H1 (cell line): ENCODE data around the gene ERLEC1. TPM values are rescaled to one million over a fixed set of nuclear protein-coding genes. Genes with fewer than 3 reads are reported as not detected.

Experiments
- CTCF ChIA-PET: fragments of 300-600 bp; sonication (Branson Sonifier 250); formaldehyde crosslinking; loops from one replicate; lab custom pipeline; 2021; ENCODE audit not compliant: partially characterized antibody; lab: Charles Lee
- POLR2A ChIA-PET: fragments of 300-600 bp; sonication (Branson Sonifier 250); formaldehyde crosslinking; loops from one replicate; lab custom pipeline; 2021; ENCODE audit warnings: inconsistent platforms; ENCODE audit not compliant: partially characterized antibody; lab: Charles Lee
- DNase-seq, 2 experiments: peaks; one replicate each; pipeline versions ENCODE4 v3.0.0 to v3.0.0-alpha.2; 2010 to 2022; ENCODE audit warnings: low spot score in 2 of 2, low read depth in 1 of 2, mixed read lengths in 1 of 2
- FAIRE-seq: peaks from 2 replicates; lab custom pipeline; 2011; peaks lifted over from hg19 to GRCh38; lab: Jason Lieb, UNC
- H2AFZ ChIP-seq: 2 replicates; pipeline ENCODE4 v1.8.1; 2012; ENCODE audit warnings: low read length, inconsistent platforms
- H2AK5ac ChIP-seq: 2 replicates; pipeline ENCODE4 v1.6.1; 2013; ENCODE audit warnings: low read depth, low read length
- H2BK120ac ChIP-seq: replicated peaks from 2 replicates; pipeline ENCODE3; 2013; ENCODE audit warnings: low read depth, low read length, inconsistent platforms
- H2BK12ac ChIP-seq: 2 replicates; pipeline ENCODE4 v1.6.1; 2013; ENCODE audit warnings: low read depth, low read length
- H2BK15ac ChIP-seq: 2 replicates; pipeline ENCODE4 v1.6.1; 2013; ENCODE audit warnings: low read length
- H2BK20ac ChIP-seq: 2 replicates; pipeline ENCODE4 v1.6.1; 2013; ENCODE audit warnings: low read length
- H2BK5ac ChIP-seq: 2 replicates; pipeline ENCODE4 v1.6.1; 2013; ENCODE audit warnings: low read depth, low read length
- H3K14ac ChIP-seq: 2 replicates; pipeline ENCODE4 v1.6.1; 2013; ENCODE audit warnings: inconsistent platforms; ENCODE audit not compliant: insufficient read length
- H3K18ac ChIP-seq: 2 replicates; pipeline ENCODE4 v1.6.1; 2013; ENCODE audit warnings: low read length; ENCODE audit errors: extremely low read depth
- H3K23ac ChIP-seq: 2 replicates; pipeline ENCODE4 v1.6.1; 2013; ENCODE audit warnings: inconsistent platforms; ENCODE audit not compliant: insufficient read length
- H3K23me2 ChIP-seq: 2 replicates; pipeline ENCODE4 v1.6.1; 2013; ENCODE audit warnings: low read depth, low read length
- H3K27ac ChIP-seq: 2 replicates; pipeline ENCODE4 v1.6.1; 2011; ENCODE audit warnings: low read depth, low read length, inconsistent platforms
- H3K27me3 ChIP-seq, 4 experiments: replicated peaks in 1 of 4; 1 replicate in 1 of 4; 2 replicates in 3 of 4; pipeline versions ENCODE4 v1.6.1 to v1.8.1; 2011 to 2013; ENCODE audit warnings: low read length in 3 of 4, mild to moderate bottlenecking in 3 of 4, inconsistent platforms in 2 of 4, mixed read lengths in 2 of 4, moderate library complexity in 1 of 4; ENCODE audit not compliant: control insufficient read depth in 3 of 4, insufficient read depth in 3 of 4; ENCODE audit errors: extremely low read depth in 1 of 4
- H3K36me3 ChIP-seq, 4 experiments: 2 replicates each; pipeline versions ENCODE4 v1.6.1 to v1.8.1; 2011 to 2013; ENCODE audit warnings: mild to moderate bottlenecking in 4 of 4, low read length in 3 of 4, moderate library complexity in 2 of 4, control low read depth in 1 of 4, inconsistent platforms in 1 of 4; ENCODE audit not compliant: insufficient read depth in 4 of 4, control insufficient read depth in 2 of 4
- H3K4ac ChIP-seq: replicated peaks from 2 replicates; pipeline ENCODE3; 2013; ENCODE audit warnings: low read length, low read depth, mixed read lengths, inconsistent platforms; ENCODE audit not compliant: insufficient read length
- H3K4me1 ChIP-seq, 4 experiments: replicated peaks in 1 of 4; 1 replicate in 1 of 4; 2 replicates in 3 of 4; pipeline versions ENCODE4 v1.6.1 to v1.8.1; 2011 to 2013; ENCODE audit warnings: low read length in 3 of 4, inconsistent platforms in 2 of 4, mixed read lengths in 1 of 4; ENCODE audit not compliant: insufficient read depth in 4 of 4, control insufficient read depth in 3 of 4
- H3K4me2 ChIP-seq, 2 experiments: 2 replicates each; pipeline versions ENCODE4 v1.6.1 to v1.8.1; 2011 to 2013; ENCODE audit warnings: low read depth in 2 of 2, low read length in 2 of 2, control low read depth in 1 of 2, inconsistent platforms in 1 of 2, mild to moderate bottlenecking in 1 of 2; ENCODE audit not compliant: insufficient read depth in 1 of 2
- H3K4me3 ChIP-seq, 4 experiments: fragments of 200-600, 300-600 bp in 1 of 4; sonication (generic), shearing (Covaris generic), sonication (Bioruptor Twin) in 1 of 4; 2 replicates each; pipeline versions ENCODE4 v1.5.1 to v1.8.1; 2011 to 2016; ENCODE audit warnings: low read length in 4 of 4, low read depth in 3 of 4, control low read depth in 2 of 4, inconsistent platforms in 2 of 4, mild to moderate bottlenecking in 2 of 4, mixed read lengths in 1 of 4, moderate library complexity in 1 of 4; ENCODE audit not compliant: insufficient read depth in 2 of 4; ENCODE audit errors: extremely low read depth in 1 of 4
- H3K56ac ChIP-seq: replicated peaks from 2 replicates; pipeline ENCODE3; 2013; ENCODE audit warnings: low read depth, mild to moderate bottlenecking, mixed read lengths, low read length, inconsistent platforms; ENCODE audit not compliant: insufficient read length
- H3K79me1 ChIP-seq: 2 replicates; pipeline ENCODE4 v1.6.1; 2013; ENCODE audit warnings: low read depth, low read length, control low read depth
- H3K79me2 ChIP-seq, 2 experiments: 2 replicates each; pipeline versions ENCODE4 v1.6.1 to v1.8.1; 2012 to 2013; ENCODE audit warnings: low read length in 2 of 2, mild to moderate bottlenecking in 2 of 2, inconsistent platforms in 1 of 2; ENCODE audit not compliant: insufficient read depth in 2 of 2, control insufficient read depth in 1 of 2
- H3K9ac ChIP-seq, 4 experiments: replicated peaks in 1 of 4; 1 replicate in 1 of 4; 2 replicates in 3 of 4; pipeline versions ENCODE4 v1.6.1 to v1.8.1; 2011 to 2013; ENCODE audit warnings: low read depth in 3 of 4, low read length in 3 of 4, control low read depth in 2 of 4, mild to moderate bottlenecking in 2 of 4, moderate library complexity in 2 of 4, inconsistent platforms in 1 of 4; ENCODE audit errors: extremely low read depth in 1 of 4
- H3K9me3 ChIP-seq, 2 experiments: 2 replicates each; pipeline versions ENCODE4 v1.6.1 to v1.8.1; 2012 to 2013; ENCODE audit warnings: mild to moderate bottlenecking in 2 of 2, moderate library complexity in 2 of 2, control low read depth in 1 of 2, inconsistent platforms in 1 of 2, low read depth in 1 of 2, low read length in 1 of 2, mixed read lengths in 1 of 2; ENCODE audit not compliant: insufficient read depth in 2 of 2
- H4K20me1 ChIP-seq, 2 experiments: replicated peaks in 1 of 2; 2 replicates each; pipeline versions ENCODE3 to v1.8.1; 2011 to 2013; ENCODE audit warnings: inconsistent platforms in 2 of 2, low read length in 2 of 2, mild to moderate bottlenecking in 1 of 2; ENCODE audit not compliant: insufficient read depth in 2 of 2, control insufficient read depth in 1 of 2
- H4K5ac ChIP-seq: 2 replicates; pipeline ENCODE4 v1.6.1; 2013; ENCODE audit warnings: low read length, low read depth, mixed read lengths, inconsistent platforms; ENCODE audit not compliant: insufficient read length
- H4K8ac ChIP-seq: 2 replicates; pipeline ENCODE4 v1.8.0; 2013; ENCODE audit warnings: mild to moderate bottlenecking, moderate library complexity, low read length, inconsistent platforms; ENCODE audit not compliant: insufficient read depth; ENCODE audit errors: extremely low read depth
- H4K91ac ChIP-seq: replicated peaks from 2 replicates; pipeline ENCODE3; 2013; ENCODE audit warnings: low read length, mixed read lengths, inconsistent platforms; ENCODE audit not compliant: insufficient read length
- ATF2 ChIP-seq: IDR thresholded peaks from 2 replicates; pipeline ENCODE4 v1.6.1; 2012; ENCODE audit warnings: low read length, inconsistent platforms
- CBX5 ChIP-seq: fragments of 300-800, 300-1000 bp; sonication (generic); IDR thresholded peaks from 2 replicates; pipeline ENCODE4 v1.7.1; 2016; ENCODE audit warnings: antibody characterized with exemption, low read length, low read depth
- CHD1 ChIP-seq: IDR thresholded peaks from 2 replicates; pipeline ENCODE4 v1.6.1; 2012; ENCODE audit warnings: low read depth, low read length, improper control_type of control experiment
- CREB1 ChIP-seq: IDR thresholded peaks from 2 replicates; pipeline ENCODE4 v1.6.1; 2012; ENCODE audit warnings: inconsistent platforms
- EGR1 ChIP-seq: IDR thresholded peaks from 2 replicates; pipeline ENCODE4 v1.6.1; 2011; ENCODE audit warnings: low read depth, low read length, borderline replicate concordance
- NRF1 ChIP-seq: IDR thresholded peaks from 2 replicates; pipeline ENCODE4 v1.6.1; 2011; ENCODE audit warnings: mild to moderate bottlenecking, low read depth, low read length, improper control_type of control experiment
- PHF8 ChIP-seq: fragments of 200-600 bp; sonication (generic); conservative IDR thresholded peaks from 2 replicates; pipeline ENCODE4 v1.7.1; 2012; ENCODE audit warnings: low read depth, mild to moderate bottlenecking, inconsistent platforms, low read length, moderate library complexity
- POLR2A ChIP-seq, 2 experiments: IDR thresholded peaks; 1 replicate in 1 of 2; 2 replicates in 1 of 2; pipeline ENCODE4 v1.6.1; 2011; ENCODE audit warnings: low read depth in 2 of 2, low read length in 2 of 2, mild to moderate bottlenecking in 2 of 2; ENCODE audit errors: control extremely low read depth in 1 of 2
- SP1 ChIP-seq: IDR thresholded peaks from 2 replicates; pipeline ENCODE4 v1.6.1; 2011; ENCODE audit warnings: low read depth, low read length
- SP2 ChIP-seq: IDR thresholded peaks from 2 replicates; pipeline ENCODE4 v1.6.1; 2012; ENCODE audit warnings: mild to moderate bottlenecking, low read length, inconsistent platforms
- SP4 ChIP-seq: IDR thresholded peaks from 2 replicates; pipeline ENCODE4 v1.6.1; 2012; ENCODE audit warnings: low read length, inconsistent platforms
- SRF ChIP-seq: IDR thresholded peaks from 2 replicates; pipeline ENCODE4 v1.6.1; 2011; ENCODE audit warnings: mild to moderate bottlenecking, low read depth, low read length, moderate library complexity
- TAF7 ChIP-seq: optimal IDR thresholded peaks from 2 replicates; pipeline ENCODE3; 2011; ENCODE audit warnings: low read depth, mild to moderate bottlenecking, inconsistent platforms, low read length, moderate library complexity, borderline replicate concordance
- YY1 ChIP-seq: IDR thresholded peaks from 2 replicates; pipeline ENCODE4 v1.6.1; 2011; ENCODE audit warnings: low read depth, mild to moderate bottlenecking, low read length
- WGBS, 2 experiments: shearing (Covaris generic) in 1 of 2; methylation state at CpG; one replicate each; pipeline versions ENCODE4 v1.1.6 to v1.1.7; 2013 to 2015; ENCODE audit warnings: low lambda C conversion rate in 2 of 2, mixed read lengths in 2 of 2, inconsistent platforms in 1 of 2, low coverage in 1 of 2, missing lambda C conversion rate in 1 of 2; ENCODE audit not compliant: insufficient replicate concordance in 2 of 2, insufficient coverage in 1 of 2, insufficient read length in 1 of 2; ENCODE audit errors: extremely low coverage in 1 of 2, missing lambda C conversion rate in 1 of 2; 5-methylcytosine and 5-hydroxymethylcytosine counted together
- polyA plus RNA-seq, 7 experiments: library from polyadenylated mRNA; depleted of rRNA in 3 of 7; stranded (reverse) in 5 of 7; unstranded in 2 of 7; fragments of >200 nt in 5 of 7; fragments of 200-250 nt in 2 of 7; gene quantifications; 1 replicate in 5 of 7; 2 replicates in 1 of 7; 4 replicates in 1 of 7; pipeline versions ENCODE4 v1.2.1 to v1.2.3, GENCODE V29; 2011 to 2013; ENCODE audit warnings: missing spikeins in 2 of 7, mixed read lengths in 2 of 7
- total RNA-seq: library from RNA; stranded (reverse); fragmentation: NEBNext Ultra II Directional; extraction: Animal tissue kit (Norgen Biotek cat#: 25700); gene quantifications from 2 replicates; pipeline ENCODE4 v1.2.1, GENCODE V29; 2021

The ERLEC1 gene
- total and polyA plus RNA-seq, 2 of the 8 experiments (the other 6 are each of a cell fraction or from before 2014, with no cell fraction given): 12.9 to 26.7 TPM

DNA sequence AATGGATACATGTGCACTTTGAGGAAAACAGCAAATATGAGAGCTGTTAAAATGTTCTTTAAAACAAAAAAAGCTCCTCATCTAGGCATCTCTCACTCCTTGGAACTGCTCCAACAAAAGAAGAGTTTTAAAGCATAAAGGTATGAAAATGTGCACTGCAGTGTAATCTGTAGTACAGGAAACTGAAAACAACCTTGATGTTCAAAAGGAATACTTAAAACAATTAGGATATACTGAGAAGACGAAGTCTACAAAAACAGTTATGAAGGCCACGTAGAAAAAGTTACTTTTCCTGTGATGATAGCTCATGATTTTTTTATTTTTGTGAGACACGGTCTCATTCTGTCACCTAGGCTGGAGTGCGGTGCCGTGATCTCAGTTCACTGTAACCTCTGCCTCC, 75.0 kb downstream of the ERLEC1 start:
- Histone ChIP-seq H2BK12ac (no peak overlapping the region), H4K5ac (no peak overlapping the region), H3K4ac (no peak overlapping the region), H3K14ac (no peak overlapping the region), H3K56ac (no peak overlapping the region), H2BK15ac (no peak overlapping the region), H4K91ac (no peak overlapping the region), H3K9ac (no peak overlapping the region), H2BK5ac (no peak overlapping the region), H3K4me3 (no peak overlapping the region), H3K23ac (no peak overlapping the region), H3K79me1 (no peaks in the 10 kb centered on the region), H3K23me2 (peaks cover 9% of the 10 kb centered on the region; the same call in 1 of the 2 replicates), H4K8ac (no peak overlapping the region), H3K27ac (no peak overlapping the region), H3K36me3 (peaks cover 3 to 27% (median 14%) of the 10 kb centered on the region in 4 experiments; a peak in 5 of 8 replicates), H4K20me1 (peaks cover 2% of the 10 kb centered on the region in 2 experiments), H2BK120ac (no peak overlapping the region), H3K4me2 (no peak overlapping the region), H3K79me2 (no peaks in the 10 kb centered on the region), H2AFZ (no peak overlapping the region), H3K27me3 (no peaks in the 10 kb centered on the region), H3K9me3 (no peaks in the 10 kb centered on the region), H3K4me1 (peaks cover 0 to 3% (median 0%) of the 10 kb centered on the region in 4 experiments; a peak in 2 of 7 replicates), H2BK20ac (no peak overlapping the region), H3K18ac (no peak overlapping the region), H2AK5ac (no peak overlapping the region)
- CTCF ChIA-PET: interaction anchor here (0.6 kb wide), 2 partner anchors 514 to 1305 kb away, joined by 3 to 7 read pairs; no protein-coding TSS in a partner anchor
- POLR2A ChIA-PET: interaction anchor here (1.0 kb wide), 1 partner anchor 42 kb away, joined by 3 read pairs; no protein-coding TSS in a partner anchor
- FAIRE-seq: no peak
- 94% methylated on average over 5 of the region's 5 CpGs; no CpG with 5 or more reads in 1 of the 2 experiments for WGBS, 2 experiments
- no peak for DNase-seq
- TF ChIP-seq EGR1 (no peak), CBX5 (no peak), TAF7 (no peak), CHD1 (no peak), SP1 (no peak), POLR2A (IDR thresholded peaks at IDR 0.05; ENCODE audit: control extremely low read depth in 1 of 2, low read depth in 2 of 2, low read length in 2 of 2) (no peak), PHF8 (no peak), SRF (no peak), SP4 (no peak), NRF1 (no peak), ATF2 (no peak), YY1 (no peak), CREB1 (no peak), SP2 (no peak)
